Measurements from ENCODE around the gene RTP2. TPM values are rescaled to one million over a fixed set of nuclear protein-coding genes. Genes with fewer than 3 reads are reported as not detected.

The RTP2 gene
- total and polyA plus RNA-seq, 9 of the 15 experiments (the other 6 are each of a cell fraction or from before 2014, with no cell fraction given): not detected

GRCh38 chr3:187677604-187678003 is 24.8 kb downstream of the RTP2 start (continued):
- TF ChIP-seq ZBTB11 (CRISPR knock-in tag; IDR thresholded peaks at IDR 0.05) (no peak), NR2F6 (CRISPR knock-in tag; IDR thresholded peaks at IDR 0.05) (no peak), HDAC6 (IDR thresholded peaks at IDR 0.05; ENCODE audit: low read depth, low read length) (no peak), ZNF395 (CRISPR knock-in tag; IDR thresholded peaks at IDR 0.05) (no peak), TAL1 (IDR thresholded peaks at IDR 0.05) (no peak)

GRCh38 chr3:187673012-187673411 is 29.3 kb downstream of the RTP2 start:
- H3K4me2 ChIP-seq (ENCODE audit: insufficient read depth, low read length): no peak overlapping the region
- H3K4me1 ChIP-seq (replicated peaks in 1 of 2; ENCODE audit: control insufficient read depth in 2 of 2, insufficient read depth in 2 of 2, low read length in 2 of 2): 0 out of 5 replicates have a peak, but pooled peaks cover 0 to 3% of the 10 kb centered on the region in 2 experiments
- H3K79me2 ChIP-seq (ENCODE audit: control insufficient read depth, insufficient read depth, low read length): no peaks in the 10 kb centered on the region
- H3K9ac ChIP-seq (ENCODE audit: insufficient read depth in 1 of 2, low read depth in 2 of 2, low read length in 2 of 2): no peak overlapping the region
- no peak overlapping the region for H3K4me3 ChIP-seq
- H3K36me3 ChIP-seq (ENCODE audit: control insufficient read depth, insufficient read depth, low read length): no peaks in the 10 kb centered on the region
- H2AFZ ChIP-seq (ENCODE audit: low read depth, low read length): no peak overlapping the region
- FAIRE-seq (no peak), ATAC-seq (no peak), DNase-seq (ENCODE audit: extremely low read depth in 1 of 4, low spot score in 3 of 4) (no peak)
- intact Hi-C loops (cut with micrococcal nuclease): no loop called here
- in situ Hi-C loops (cut with MboI): no loop called here
- CTCF ChIA-PET (ENCODE audit: low intra/inter-chr PET ratio): no interaction called here
- no peaks in the 10 kb centered on the region for H4K20me1 ChIP-seq (replicated peaks; ENCODE audit: control insufficient read depth, insufficient read depth, low read length)
- no peaks in the 10 kb centered on the region for H3K9me1 ChIP-seq (ENCODE audit: control insufficient read depth, insufficient read depth, low read length)
- 0% methylated on average over 3 of the region's 3 CpGs for WGBS (ENCODE audit: insufficient coverage, low coverage, missing lambda C conversion rate)
- no peaks in the 10 kb centered on the region for H3K9me3 ChIP-seq (replicated peaks; ENCODE audit: control insufficient read depth, insufficient read depth, low read depth, low read length)
- H3K27me3 ChIP-seq (ENCODE audit: control insufficient read depth in 2 of 2, insufficient read depth in 2 of 2, low read length in 2 of 2): peaks cover 0 to 13% of the 10 kb centered on the region in 2 experiments; a peak in 2 of 5 replicates
- POLR2A ChIA-PET: interaction anchor here (1.3 kb wide), 1 partner anchor 9 kb away, joined by 3 read pairs; no protein-coding TSS in a partner anchor
- no TSS peak for BruUV-seq (replicated peaks)
- no peak overlapping the region for H3K27ac ChIP-seq (ENCODE audit: extremely low read depth, low read depth, low read length)
- TF ChIP-seq ATF4 (CRISPR knock-in tag; IDR thresholded peaks at IDR 0.05): no peak
- no peak for TF ChIP-seq NELFE (IDR thresholded peaks at IDR 0.05; ENCODE audit: insufficient read depth, insufficient read length)
- TF ChIP-seq RBFOX2 (IDR thresholded peaks at IDR 0.05; ENCODE audit: low read depth, low read length): no peak
- no peak for TF ChIP-seq TFAP4 (CRISPR knock-in tag; IDR thresholded peaks at IDR 0.05; ENCODE audit: borderline replicate concordance)
- TF ChIP-seq TOE1 (IDR thresholded peaks at IDR 0.05; ENCODE audit: borderline replicate concordance): no peak
- no peak for TF ChIP-seq TOE1 (CRISPR knock-in tag; IDR thresholded peaks at IDR 0.05; ENCODE audit: borderline replicate concordance, low read depth)

Data from K562 (cell line).